Measurements from ENCODE around the gene PHKA1. TPM values are rescaled to one million over a fixed set of nuclear protein-coding genes. Genes with fewer than 3 reads are reported as not detected.

The PHKA1 gene
- polyA plus RNA-seq, 1 donor from 2014 or later = 2.7 TPM

DNA sequence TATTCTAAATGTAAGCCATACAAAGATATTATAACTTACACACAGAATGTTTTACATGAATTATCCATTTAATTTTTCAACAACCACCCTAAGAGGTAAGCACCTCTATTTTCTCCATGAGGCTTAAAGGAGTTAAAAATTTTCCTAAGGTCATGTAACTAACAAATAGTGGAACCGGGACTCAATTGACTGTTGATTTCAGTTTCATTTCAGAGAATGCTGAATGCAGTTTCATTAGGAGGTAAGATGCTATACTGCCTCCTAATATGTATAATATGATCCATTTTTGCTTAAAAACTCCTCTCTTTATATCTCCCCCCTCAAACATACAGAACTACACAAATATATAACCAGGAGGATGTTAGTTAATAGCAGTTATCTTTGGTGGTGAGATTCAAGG, 29.1 kb downstream of the PHKA1 start:
- no peaks in the 10 kb centered on the region for H3K9me2 ChIP-seq (ENCODE audit: insufficient read depth, low read length)
- no peak overlapping the region for H2AFZ ChIP-seq (ENCODE audit: low read depth, low read length)
- H3K36me3 ChIP-seq (ENCODE audit: insufficient read depth, low read length) = no peaks in the 10 kb centered on the region
- no peak overlapping the region for H3K4me3 ChIP-seq (ENCODE audit: low read length)
- no peak overlapping the region for H3K27ac ChIP-seq (ENCODE audit: low read length)
- no peaks in the 10 kb centered on the region for H3K27me3 ChIP-seq (ENCODE audit: insufficient read depth, low read depth, low read length)
- TF ChIP-seq EP300 (conservative IDR thresholded peaks at IDR 0.05; ENCODE audit: poor library complexity, severe bottlenecking) (no peak), TAF1 (IDR thresholded peaks at IDR 0.05; ENCODE audit: low read depth) (no peak), POLR2AphosphoS5 (IDR thresholded peaks at IDR 0.05) (no peak), EZH2 (IDR thresholded peaks at IDR 0.05; ENCODE audit: borderline replicate concordance, insufficient read depth, low read length, poor library complexity, severe bottlenecking) (no peak), MXI1 (conservative IDR thresholded peaks at IDR 0.05; ENCODE audit: poor library complexity, severe bottlenecking) (no peak), RAD21 (conservative IDR thresholded peaks at IDR 0.05) (no peak), SMC3 (conservative IDR thresholded peaks at IDR 0.05; ENCODE audit: poor library complexity) (no peak)
- TF ChIP-seq, protein P1, sequence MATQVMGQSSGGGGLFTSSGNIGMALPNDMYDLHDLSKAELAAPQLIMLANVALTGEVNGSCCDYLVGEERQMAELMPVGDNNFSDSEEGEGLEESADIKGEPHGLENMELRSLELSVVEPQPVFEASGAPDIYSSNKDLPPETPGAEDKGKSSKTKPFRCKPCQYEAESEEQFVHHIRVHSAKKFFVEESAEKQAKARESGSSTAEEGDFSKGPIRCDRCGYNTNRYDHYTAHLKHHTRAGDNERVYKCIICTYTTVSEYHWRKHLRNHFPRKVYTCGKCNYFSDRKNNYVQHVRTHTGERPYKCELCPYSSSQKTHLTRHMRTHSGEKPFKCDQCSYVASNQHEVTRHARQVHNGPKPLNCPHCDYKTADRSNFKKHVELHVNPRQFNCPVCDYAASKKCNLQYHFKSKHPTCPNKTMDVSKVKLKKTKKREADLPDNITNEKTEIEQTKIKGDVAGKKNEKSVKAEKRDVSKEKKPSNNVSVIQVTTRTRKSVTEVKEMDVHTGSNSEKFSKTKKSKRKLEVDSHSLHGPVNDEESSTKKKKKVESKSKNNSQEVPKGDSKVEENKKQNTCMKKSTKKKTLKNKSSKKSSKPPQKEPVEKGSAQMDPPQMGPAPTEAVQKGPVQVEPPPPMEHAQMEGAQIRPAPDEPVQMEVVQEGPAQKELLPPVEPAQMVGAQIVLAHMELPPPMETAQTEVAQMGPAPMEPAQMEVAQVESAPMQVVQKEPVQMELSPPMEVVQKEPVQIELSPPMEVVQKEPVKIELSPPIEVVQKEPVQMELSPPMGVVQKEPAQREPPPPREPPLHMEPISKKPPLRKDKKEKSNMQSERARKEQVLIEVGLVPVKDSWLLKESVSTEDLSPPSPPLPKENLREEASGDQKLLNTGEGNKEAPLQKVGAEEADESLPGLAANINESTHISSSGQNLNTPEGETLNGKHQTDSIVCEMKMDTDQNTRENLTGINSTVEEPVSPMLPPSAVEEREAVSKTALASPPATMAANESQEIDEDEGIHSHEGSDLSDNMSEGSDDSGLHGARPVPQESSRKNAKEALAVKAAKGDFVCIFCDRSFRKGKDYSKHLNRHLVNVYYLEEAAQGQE (IDR thresholded peaks at IDR 0.05; ENCODE audit: borderline replicate concordance) = no peak
- TF ChIP-seq, protein P2, sequence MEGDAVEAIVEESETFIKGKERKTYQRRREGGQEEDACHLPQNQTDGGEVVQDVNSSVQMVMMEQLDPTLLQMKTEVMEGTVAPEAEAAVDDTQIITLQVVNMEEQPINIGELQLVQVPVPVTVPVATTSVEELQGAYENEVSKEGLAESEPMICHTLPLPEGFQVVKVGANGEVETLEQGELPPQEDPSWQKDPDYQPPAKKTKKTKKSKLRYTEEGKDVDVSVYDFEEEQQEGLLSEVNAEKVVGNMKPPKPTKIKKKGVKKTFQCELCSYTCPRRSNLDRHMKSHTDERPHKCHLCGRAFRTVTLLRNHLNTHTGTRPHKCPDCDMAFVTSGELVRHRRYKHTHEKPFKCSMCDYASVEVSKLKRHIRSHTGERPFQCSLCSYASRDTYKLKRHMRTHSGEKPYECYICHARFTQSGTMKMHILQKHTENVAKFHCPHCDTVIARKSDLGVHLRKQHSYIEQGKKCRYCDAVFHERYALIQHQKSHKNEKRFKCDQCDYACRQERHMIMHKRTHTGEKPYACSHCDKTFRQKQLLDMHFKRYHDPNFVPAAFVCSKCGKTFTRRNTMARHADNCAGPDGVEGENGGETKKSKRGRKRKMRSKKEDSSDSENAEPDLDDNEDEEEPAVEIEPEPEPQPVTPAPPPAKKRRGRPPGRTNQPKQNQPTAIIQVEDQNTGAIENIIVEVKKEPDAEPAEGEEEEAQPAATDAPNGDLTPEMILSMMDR (IDR thresholded peaks at IDR 0.05; ENCODE audit: poor library complexity, severe bottlenecking) = no peak
- no peaks in the 10 kb centered on the region for H3F3A ChIP-seq (ENCODE audit: insufficient read depth, low read length, poor library complexity, severe bottlenecking)
- no peak overlapping the region for H3K4me2 ChIP-seq (ENCODE audit: low read length)
- no peak overlapping the region for H3K9ac ChIP-seq (ENCODE audit: low read length)
- H4K20me1 ChIP-seq (ENCODE audit: insufficient read depth) = no peaks in the 10 kb centered on the region
- H3K9me3 ChIP-seq (ENCODE audit: low read length) = no peaks in the 10 kb centered on the region
- H3K79me2 ChIP-seq (replicated peaks; ENCODE audit: insufficient read depth, low read length) = no peaks in the 10 kb centered on the region

DNA sequence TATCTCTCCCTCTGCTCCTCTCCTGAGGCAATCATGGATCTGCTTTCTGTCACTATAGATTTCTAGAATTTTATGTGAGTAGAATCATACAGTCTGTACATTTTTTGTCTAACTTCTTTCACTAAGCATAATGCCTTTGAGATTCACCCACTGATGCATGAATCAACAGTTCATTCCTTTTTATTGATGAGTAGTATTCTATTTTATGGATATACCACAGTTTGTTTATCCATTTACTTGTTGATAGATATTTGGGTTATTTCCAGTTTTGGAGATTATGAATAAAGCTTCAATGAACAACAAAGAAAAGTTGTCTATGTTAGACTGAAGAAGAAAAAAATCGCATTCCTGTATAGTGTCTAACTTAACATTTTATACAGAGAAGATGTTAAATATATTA, 30.5 kb downstream of the PHKA1 start:
- H2AFZ ChIP-seq (ENCODE audit: low read depth, low read length) = no peak overlapping the region
- H3K9me2 ChIP-seq (ENCODE audit: insufficient read depth, low read length) = no peaks in the 10 kb centered on the region
- no peak overlapping the region for H3K27ac ChIP-seq (ENCODE audit: low read length)
- no peaks in the 10 kb centered on the region for H3K9me3 ChIP-seq (ENCODE audit: low read length)
- no peaks in the 10 kb centered on the region for H3K27me3 ChIP-seq (ENCODE audit: insufficient read depth, low read depth, low read length)
- no peaks in the 10 kb centered on the region for H3K36me3 ChIP-seq (ENCODE audit: insufficient read depth, low read length)
- no peak overlapping the region for H3K9ac ChIP-seq (ENCODE audit: low read length)
- H3F3A ChIP-seq (ENCODE audit: insufficient read depth, low read length, poor library complexity, severe bottlenecking) = no peaks in the 10 kb centered on the region
- no peak overlapping the region for H3K4me2 ChIP-seq (ENCODE audit: low read length)
- no peaks in the 10 kb centered on the region for H4K20me1 ChIP-seq (ENCODE audit: insufficient read depth)
- H3K79me2 ChIP-seq (replicated peaks; ENCODE audit: insufficient read depth, low read length) = no peaks in the 10 kb centered on the region
- no peak overlapping the region for H3K4me3 ChIP-seq (ENCODE audit: low read length)
- TF ChIP-seq MXI1 (conservative IDR thresholded peaks at IDR 0.05; ENCODE audit: poor library complexity, severe bottlenecking) = no peak
- TF ChIP-seq RAD21 (conservative IDR thresholded peaks at IDR 0.05) = no peak

DNA sequence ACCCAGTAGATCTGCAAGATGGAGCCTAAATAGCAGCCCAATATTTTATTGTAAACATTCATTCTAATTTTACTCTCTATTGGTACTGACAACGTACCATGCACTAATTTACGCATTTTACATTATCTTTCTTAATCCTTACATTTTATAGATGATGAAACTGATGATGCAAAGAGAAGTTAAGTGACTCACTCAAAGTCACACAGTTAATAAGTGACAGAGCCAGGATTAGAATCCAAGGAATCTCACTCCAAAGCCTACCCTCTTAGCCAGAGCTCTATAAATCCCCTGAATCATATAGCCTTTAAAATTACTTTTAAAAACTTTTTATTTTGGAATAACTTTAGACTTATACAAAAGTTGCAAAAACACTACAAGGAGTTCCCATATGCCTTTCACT, 37.6 kb downstream of the PHKA1 start:
- TF ChIP-seq, protein P1 (IDR thresholded peaks at IDR 0.05; ENCODE audit: borderline replicate concordance) = no peak
- TF ChIP-seq RAD21 (conservative IDR thresholded peaks at IDR 0.05) = no peak
- TF ChIP-seq, protein P2 (IDR thresholded peaks at IDR 0.05; ENCODE audit: poor library complexity, severe bottlenecking) = no peak
- TF ChIP-seq EP300 (conservative IDR thresholded peaks at IDR 0.05; ENCODE audit: poor library complexity, severe bottlenecking) = no peak
- no peak for TF ChIP-seq MXI1 (conservative IDR thresholded peaks at IDR 0.05; ENCODE audit: poor library complexity, severe bottlenecking)
- TF ChIP-seq EZH2 (IDR thresholded peaks at IDR 0.05; ENCODE audit: borderline replicate concordance, insufficient read depth, low read length, poor library complexity, severe bottlenecking) = no peak
- no peak for TF ChIP-seq TAF1 (IDR thresholded peaks at IDR 0.05; ENCODE audit: low read depth)
- no peak for TF ChIP-seq POLR2AphosphoS5 (IDR thresholded peaks at IDR 0.05)
- no peak for TF ChIP-seq SMC3 (conservative IDR thresholded peaks at IDR 0.05; ENCODE audit: poor library complexity)
- no peak overlapping the region for H2AFZ ChIP-seq (ENCODE audit: low read depth, low read length)

More for the DNA sequence above, 37.6 kb downstream of the PHKA1 start:
- Histone ChIP-seq H3K36me3 (ENCODE audit: insufficient read depth, low read length) (no peaks in the 10 kb centered on the region), H3K9me2 (ENCODE audit: insufficient read depth, low read length) (no peaks in the 10 kb centered on the region), H3F3A (ENCODE audit: insufficient read depth, low read length, poor library complexity, severe bottlenecking) (no peaks in the 10 kb centered on the region), H3K4me3 (ENCODE audit: low read length) (no peak overlapping the region), H3K27me3 (ENCODE audit: insufficient read depth, low read depth, low read length) (no peaks in the 10 kb centered on the region), H3K4me2 (ENCODE audit: low read length) (no peak overlapping the region), H4K20me1 (ENCODE audit: insufficient read depth) (no peaks in the 10 kb centered on the region), H3K79me2 (replicated peaks; ENCODE audit: insufficient read depth, low read length) (no peaks in the 10 kb centered on the region), H3K9me3 (ENCODE audit: low read length) (no peaks in the 10 kb centered on the region), H3K9ac (ENCODE audit: low read length) (no peak overlapping the region), H3K27ac (ENCODE audit: low read length) (no peak overlapping the region)
